H1 (cell line): Measurements from ENCODE around the gene PTPRD. TPM values are rescaled to one million over a fixed set of nuclear protein-coding genes. Genes with fewer than 3 reads are reported as not detected.

Experiments used
- CTCF ChIA-PET: fragments of 300-600 bp; sonication (Branson Sonifier 250); formaldehyde crosslinking; loops from one replicate; lab custom pipeline; 2021; ENCODE audit not compliant: partially characterized antibody; lab: Charles Lee
- POLR2A ChIA-PET: fragments of 300-600 bp; sonication (Branson Sonifier 250); formaldehyde crosslinking; loops from one replicate; lab custom pipeline; 2021; ENCODE audit warnings: inconsistent platforms; ENCODE audit not compliant: partially characterized antibody; lab: Charles Lee
- DNase-seq, 2 experiments: peaks; one replicate each; pipeline versions ENCODE4 v3.0.0 to v3.0.0-alpha.2; 2010 to 2022; ENCODE audit warnings: low spot score in 2 of 2, low read depth in 1 of 2, mixed read lengths in 1 of 2
- FAIRE-seq: peaks from 2 replicates; lab custom pipeline; 2011; peaks lifted over from hg19 to GRCh38; lab: Jason Lieb, UNC
- H2AFZ ChIP-seq: 2 replicates; pipeline ENCODE4 v1.8.1; 2012; ENCODE audit warnings: low read length, inconsistent platforms
- H2AK5ac ChIP-seq: 2 replicates; pipeline ENCODE4 v1.6.1; 2013; ENCODE audit warnings: low read depth, low read length
- H2BK120ac ChIP-seq: replicated peaks from 2 replicates; pipeline ENCODE3; 2013; ENCODE audit warnings: low read depth, low read length, inconsistent platforms
- H2BK12ac ChIP-seq: 2 replicates; pipeline ENCODE4 v1.6.1; 2013; ENCODE audit warnings: low read depth, low read length
- H2BK15ac ChIP-seq: 2 replicates; pipeline ENCODE4 v1.6.1; 2013; ENCODE audit warnings: low read length
- H2BK20ac ChIP-seq: 2 replicates; pipeline ENCODE4 v1.6.1; 2013; ENCODE audit warnings: low read length
- H2BK5ac ChIP-seq: 2 replicates; pipeline ENCODE4 v1.6.1; 2013; ENCODE audit warnings: low read depth, low read length
- H3K14ac ChIP-seq: 2 replicates; pipeline ENCODE4 v1.6.1; 2013; ENCODE audit warnings: inconsistent platforms; ENCODE audit not compliant: insufficient read length
- H3K18ac ChIP-seq: 2 replicates; pipeline ENCODE4 v1.6.1; 2013; ENCODE audit warnings: low read length; ENCODE audit errors: extremely low read depth
- H3K23ac ChIP-seq: 2 replicates; pipeline ENCODE4 v1.6.1; 2013; ENCODE audit warnings: inconsistent platforms; ENCODE audit not compliant: insufficient read length
- H3K23me2 ChIP-seq: 2 replicates; pipeline ENCODE4 v1.6.1; 2013; ENCODE audit warnings: low read depth, low read length
- H3K27ac ChIP-seq: 2 replicates; pipeline ENCODE4 v1.6.1; 2011; ENCODE audit warnings: low read depth, low read length, inconsistent platforms
- H3K27me3 ChIP-seq, 4 experiments: replicated peaks in 1 of 4; 1 replicate in 1 of 4; 2 replicates in 3 of 4; pipeline versions ENCODE4 v1.6.1 to v1.8.1; 2011 to 2013; ENCODE audit warnings: low read length in 3 of 4, mild to moderate bottlenecking in 3 of 4, inconsistent platforms in 2 of 4, mixed read lengths in 2 of 4, moderate library complexity in 1 of 4; ENCODE audit not compliant: control insufficient read depth in 3 of 4, insufficient read depth in 3 of 4; ENCODE audit errors: extremely low read depth in 1 of 4
- H3K36me3 ChIP-seq, 4 experiments: 2 replicates each; pipeline versions ENCODE4 v1.6.1 to v1.8.1; 2011 to 2013; ENCODE audit warnings: mild to moderate bottlenecking in 4 of 4, low read length in 3 of 4, moderate library complexity in 2 of 4, control low read depth in 1 of 4, inconsistent platforms in 1 of 4; ENCODE audit not compliant: insufficient read depth in 4 of 4, control insufficient read depth in 2 of 4
- H3K4ac ChIP-seq: replicated peaks from 2 replicates; pipeline ENCODE3; 2013; ENCODE audit warnings: low read length, low read depth, mixed read lengths, inconsistent platforms; ENCODE audit not compliant: insufficient read length
- H3K4me1 ChIP-seq, 4 experiments: replicated peaks in 1 of 4; 1 replicate in 1 of 4; 2 replicates in 3 of 4; pipeline versions ENCODE4 v1.6.1 to v1.8.1; 2011 to 2013; ENCODE audit warnings: low read length in 3 of 4, inconsistent platforms in 2 of 4, mixed read lengths in 1 of 4; ENCODE audit not compliant: insufficient read depth in 4 of 4, control insufficient read depth in 3 of 4
- H3K4me2 ChIP-seq, 2 experiments: 2 replicates each; pipeline versions ENCODE4 v1.6.1 to v1.8.1; 2011 to 2013; ENCODE audit warnings: low read depth in 2 of 2, low read length in 2 of 2, control low read depth in 1 of 2, inconsistent platforms in 1 of 2, mild to moderate bottlenecking in 1 of 2; ENCODE audit not compliant: insufficient read depth in 1 of 2
- H3K4me3 ChIP-seq, 4 experiments: fragments of 200-600, 300-600 bp in 1 of 4; sonication (generic), shearing (Covaris generic), sonication (Bioruptor Twin) in 1 of 4; 2 replicates each; pipeline versions ENCODE4 v1.5.1 to v1.8.1; 2011 to 2016; ENCODE audit warnings: low read length in 4 of 4, low read depth in 3 of 4, control low read depth in 2 of 4, inconsistent platforms in 2 of 4, mild to moderate bottlenecking in 2 of 4, mixed read lengths in 1 of 4, moderate library complexity in 1 of 4; ENCODE audit not compliant: insufficient read depth in 2 of 4; ENCODE audit errors: extremely low read depth in 1 of 4
- H3K56ac ChIP-seq: replicated peaks from 2 replicates; pipeline ENCODE3; 2013; ENCODE audit warnings: low read depth, mild to moderate bottlenecking, mixed read lengths, low read length, inconsistent platforms; ENCODE audit not compliant: insufficient read length
- H3K79me1 ChIP-seq: 2 replicates; pipeline ENCODE4 v1.6.1; 2013; ENCODE audit warnings: low read depth, low read length, control low read depth
- H3K79me2 ChIP-seq, 2 experiments: 2 replicates each; pipeline versions ENCODE4 v1.6.1 to v1.8.1; 2012 to 2013; ENCODE audit warnings: low read length in 2 of 2, mild to moderate bottlenecking in 2 of 2, inconsistent platforms in 1 of 2; ENCODE audit not compliant: insufficient read depth in 2 of 2, control insufficient read depth in 1 of 2
- H3K9ac ChIP-seq, 4 experiments: replicated peaks in 1 of 4; 1 replicate in 1 of 4; 2 replicates in 3 of 4; pipeline versions ENCODE4 v1.6.1 to v1.8.1; 2011 to 2013; ENCODE audit warnings: low read depth in 3 of 4, low read length in 3 of 4, control low read depth in 2 of 4, mild to moderate bottlenecking in 2 of 4, moderate library complexity in 2 of 4, inconsistent platforms in 1 of 4; ENCODE audit errors: extremely low read depth in 1 of 4
- H3K9me3 ChIP-seq, 2 experiments: 2 replicates each; pipeline versions ENCODE4 v1.6.1 to v1.8.1; 2012 to 2013; ENCODE audit warnings: mild to moderate bottlenecking in 2 of 2, moderate library complexity in 2 of 2, control low read depth in 1 of 2, inconsistent platforms in 1 of 2, low read depth in 1 of 2, low read length in 1 of 2, mixed read lengths in 1 of 2; ENCODE audit not compliant: insufficient read depth in 2 of 2
- H4K20me1 ChIP-seq, 2 experiments: replicated peaks in 1 of 2; 2 replicates each; pipeline versions ENCODE3 to v1.8.1; 2011 to 2013; ENCODE audit warnings: inconsistent platforms in 2 of 2, low read length in 2 of 2, mild to moderate bottlenecking in 1 of 2; ENCODE audit not compliant: insufficient read depth in 2 of 2, control insufficient read depth in 1 of 2
- H4K5ac ChIP-seq: 2 replicates; pipeline ENCODE4 v1.6.1; 2013; ENCODE audit warnings: low read length, low read depth, mixed read lengths, inconsistent platforms; ENCODE audit not compliant: insufficient read length
- H4K8ac ChIP-seq: 2 replicates; pipeline ENCODE4 v1.8.0; 2013; ENCODE audit warnings: mild to moderate bottlenecking, moderate library complexity, low read length, inconsistent platforms; ENCODE audit not compliant: insufficient read depth; ENCODE audit errors: extremely low read depth
- H4K91ac ChIP-seq: replicated peaks from 2 replicates; pipeline ENCODE3; 2013; ENCODE audit warnings: low read length, mixed read lengths, inconsistent platforms; ENCODE audit not compliant: insufficient read length
- CHD1 ChIP-seq: IDR thresholded peaks from 2 replicates; pipeline ENCODE4 v1.6.1; 2012; ENCODE audit warnings: low read depth, low read length, improper control_type of control experiment
- CHD2 ChIP-seq: IDR thresholded peaks from 2 replicates; pipeline ENCODE4 v1.6.1; 2012; ENCODE audit warnings: low read length, improper control_type of control experiment
- CTBP2 ChIP-seq: IDR thresholded peaks from 2 replicates; pipeline ENCODE4 v1.7.0; 2011; ENCODE audit warnings: borderline replicate concordance, mild to moderate bottlenecking, moderate library complexity, mixed read lengths, low read length; ENCODE audit not compliant: insufficient read depth, insufficient read length
- GTF2F1 ChIP-seq: IDR thresholded peaks from 2 replicates; pipeline ENCODE4 v1.6.1; 2012; ENCODE audit warnings: low read depth, low read length, improper control_type of control experiment, borderline replicate concordance
- HDAC6 ChIP-seq: IDR thresholded peaks from one replicate; pipeline ENCODE4 v1.7.1; 2012; ENCODE audit warnings: low read depth, mild to moderate bottlenecking, inconsistent platforms, low read length, moderate library complexity
- JUND ChIP-seq: IDR thresholded peaks from 2 replicates; pipeline ENCODE4 v1.6.1; 2011; ENCODE audit warnings: mild to moderate bottlenecking, improper control_type of control experiment, low read length
- MAFK ChIP-seq: IDR thresholded peaks from 2 replicates; pipeline ENCODE4 v1.6.1; 2012; ENCODE audit warnings: low read depth, mild to moderate bottlenecking, improper control_type of control experiment, low read length
- NANOG ChIP-seq: IDR thresholded peaks from 2 replicates; pipeline ENCODE4 v1.6.1; 2011; ENCODE audit warnings: low read length, low read depth, mild to moderate bottlenecking, inconsistent platforms; ENCODE audit not compliant: insufficient read depth, poor library complexity, severe bottlenecking
- SIRT6 ChIP-seq: IDR thresholded peaks from one replicate; pipeline ENCODE4 v1.7.1; 2012; ENCODE audit warnings: low read length, inconsistent platforms
- SP1 ChIP-seq: IDR thresholded peaks from 2 replicates; pipeline ENCODE4 v1.6.1; 2011; ENCODE audit warnings: low read depth, low read length
- SP4 ChIP-seq: IDR thresholded peaks from 2 replicates; pipeline ENCODE4 v1.6.1; 2012; ENCODE audit warnings: low read length, inconsistent platforms
- WGBS, 2 experiments: shearing (Covaris generic) in 1 of 2; methylation state at CpG; one replicate each; pipeline versions ENCODE4 v1.1.6 to v1.1.7; 2013 to 2015; ENCODE audit warnings: low lambda C conversion rate in 2 of 2, mixed read lengths in 2 of 2, inconsistent platforms in 1 of 2, low coverage in 1 of 2, missing lambda C conversion rate in 1 of 2; ENCODE audit not compliant: insufficient replicate concordance in 2 of 2, insufficient coverage in 1 of 2, insufficient read length in 1 of 2; ENCODE audit errors: extremely low coverage in 1 of 2, missing lambda C conversion rate in 1 of 2; 5-methylcytosine and 5-hydroxymethylcytosine counted together
- polyA plus RNA-seq, 7 experiments: library from polyadenylated mRNA; depleted of rRNA in 3 of 7; stranded (reverse) in 5 of 7; unstranded in 2 of 7; fragments of >200 nt in 5 of 7; fragments of 200-250 nt in 2 of 7; gene quantifications; 1 replicate in 5 of 7; 2 replicates in 1 of 7; 4 replicates in 1 of 7; pipeline versions ENCODE4 v1.2.1 to v1.2.3, GENCODE V29; 2011 to 2013; ENCODE audit warnings: missing spikeins in 2 of 7, mixed read lengths in 2 of 7
- total RNA-seq: library from RNA; stranded (reverse); fragmentation: NEBNext Ultra II Directional; extraction: Animal tissue kit (Norgen Biotek cat#: 25700); gene quantifications from 2 replicates; pipeline ENCODE4 v1.2.1, GENCODE V29; 2021

The PTPRD gene
- total and polyA plus RNA-seq, 2 of the 8 experiments (the other 6 are each of a cell fraction or from before 2014, with no cell fraction given), result 17.2 to 77.0 TPM

- Histone ChIP-seq H4K91ac (no peak overlapping the region), H2BK12ac (no peak overlapping the region), H2AK5ac (no peak overlapping the region), H3K4me2 (no peak overlapping the region), H3K9me3 (no peaks in the 10 kb centered on the region), H3K27ac (no peak overlapping the region), H3K4me3 (no peak overlapping the region), H3K36me3 (no peaks in the 10 kb centered on the region), H4K8ac (no peak overlapping the region), H3K79me1 (no peaks in the 10 kb centered on the region), H3K18ac (no peak overlapping the region), H3K23me2 (no peaks in the 10 kb centered on the region), H3K23ac (no peak overlapping the region), H2BK20ac (no peak overlapping the region), H4K5ac (no peak overlapping the region), H3K9ac (no peak overlapping the region), H3K14ac (no peak overlapping the region), H3K27me3 (no peaks in the 10 kb centered on the region), H2BK5ac (no peak overlapping the region), H2AFZ (no peak overlapping the region), H3K4ac (no peak overlapping the region), H3K4me1 (no peaks in the 10 kb centered on the region), H3K79me2 (no peaks in the 10 kb centered on the region), H3K56ac (no peak overlapping the region), H4K20me1 (no peaks in the 10 kb centered on the region), H2BK15ac (no peak overlapping the region), H2BK120ac (no peak overlapping the region)
- 93% methylated on average over 3 of the region's 3 CpGs; no CpG with 5 or more reads in 1 of the 2 experiments for WGBS, 2 experiments
- CTCF ChIA-PET, result no interaction called here
- no peak for FAIRE-seq
- POLR2A ChIA-PET, result no interaction called here
- DNase-seq, result no peak
- no peak for TF ChIP-seq SIRT6
- TF ChIP-seq JUND, result no peak
- no peak for TF ChIP-seq SP1
- TF ChIP-seq CTBP2, result no peak
- no peak for TF ChIP-seq SP4
- TF ChIP-seq NANOG, result no peak
- TF ChIP-seq MAFK, result no peak
- no peak for TF ChIP-seq HDAC6
- no peak for TF ChIP-seq CHD2
- TF ChIP-seq CHD1, result no peak
- TF ChIP-seq GTF2F1, result no peak
Observed at GRCh38 chr9:8301296-8301695, 2311.5 kb downstream of the PTPRD start.
